Vagina (tissue), 2 donors: Measurements from ENCODE around the gene IFNG.

Source experiments
- POLR2A ChIP-seq, 2 donors: fragments of 450-650 bp; IDR thresholded peaks; one replicate each; pipeline ENCODE4 v1.6.1; 2017; ENCODE audit warnings: antibody characterized with exemption in 2 of 2, mild to moderate bottlenecking in 2 of 2, moderate library complexity in 2 of 2
- TF ChIP-seq, protein P1 (sequence below), 3 experiments: fragments of 450-650 bp in 2 of 3; fragments of 200-600 bp in 1 of 3; sonication (generic) in 1 of 3; IDR thresholded peaks; one replicate each; pipeline ENCODE4 v1.5.1; 2017 to 2019; ENCODE audit warnings: antibody characterized with exemption in 3 of 3, mild to moderate bottlenecking in 2 of 3, moderate library complexity in 2 of 3

DNA sequence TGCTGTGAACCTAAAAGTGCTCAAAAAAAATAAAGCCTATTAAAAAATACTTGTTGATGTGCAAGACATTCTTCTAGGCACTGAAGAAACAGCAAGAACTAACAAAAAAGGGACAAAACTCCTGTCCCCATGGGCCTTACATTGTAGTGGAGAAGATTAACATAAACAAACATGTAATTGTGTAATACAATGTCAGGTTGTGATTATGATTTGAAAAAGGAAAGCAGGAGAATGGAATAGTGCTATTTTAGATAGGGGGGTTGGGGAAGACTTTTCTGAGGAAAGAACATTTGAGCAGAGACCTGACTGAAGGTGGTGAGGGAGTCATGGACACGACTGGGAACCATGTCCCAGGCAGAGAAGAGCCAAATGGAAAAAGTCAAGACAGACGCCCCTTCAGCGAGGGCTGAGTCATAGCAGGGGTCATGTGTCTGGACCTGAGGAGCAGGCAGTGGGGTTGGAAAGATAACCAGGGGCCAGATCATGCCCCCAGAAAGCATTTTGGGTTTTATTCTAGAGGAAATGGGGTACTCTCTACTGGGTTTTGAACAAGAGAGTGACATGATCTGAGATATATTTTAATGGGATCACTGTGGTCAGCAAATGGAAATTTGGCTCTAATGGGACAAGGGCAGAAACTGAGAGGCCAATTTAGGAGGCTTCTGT lies 19.4 kb upstream of the IFNG start:
- TF ChIP-seq, protein P1, sequence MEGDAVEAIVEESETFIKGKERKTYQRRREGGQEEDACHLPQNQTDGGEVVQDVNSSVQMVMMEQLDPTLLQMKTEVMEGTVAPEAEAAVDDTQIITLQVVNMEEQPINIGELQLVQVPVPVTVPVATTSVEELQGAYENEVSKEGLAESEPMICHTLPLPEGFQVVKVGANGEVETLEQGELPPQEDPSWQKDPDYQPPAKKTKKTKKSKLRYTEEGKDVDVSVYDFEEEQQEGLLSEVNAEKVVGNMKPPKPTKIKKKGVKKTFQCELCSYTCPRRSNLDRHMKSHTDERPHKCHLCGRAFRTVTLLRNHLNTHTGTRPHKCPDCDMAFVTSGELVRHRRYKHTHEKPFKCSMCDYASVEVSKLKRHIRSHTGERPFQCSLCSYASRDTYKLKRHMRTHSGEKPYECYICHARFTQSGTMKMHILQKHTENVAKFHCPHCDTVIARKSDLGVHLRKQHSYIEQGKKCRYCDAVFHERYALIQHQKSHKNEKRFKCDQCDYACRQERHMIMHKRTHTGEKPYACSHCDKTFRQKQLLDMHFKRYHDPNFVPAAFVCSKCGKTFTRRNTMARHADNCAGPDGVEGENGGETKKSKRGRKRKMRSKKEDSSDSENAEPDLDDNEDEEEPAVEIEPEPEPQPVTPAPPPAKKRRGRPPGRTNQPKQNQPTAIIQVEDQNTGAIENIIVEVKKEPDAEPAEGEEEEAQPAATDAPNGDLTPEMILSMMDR (IDR thresholded peaks at IDR 0.05): no peak
- TF ChIP-seq POLR2A (IDR thresholded peaks at IDR 0.05): no peak
